ENCODE results near the gene FKBP7. TPM values are rescaled to one million over a fixed set of nuclear protein-coding genes. Genes with fewer than 3 reads are reported as not detected.
A peak's percentile ranks its signal among the peaks of the same experiment; 100 is the strongest.

The FKBP7 gene
- total and polyA plus RNA-seq, 2 of the 13 experiments (the other 11 are each of a cell fraction or from before 2014, with no cell fraction given): 12.4 to 14.8 TPM

GRCh38 chr2:178429336-178429735, 49.1 kb downstream of the FKBP7 start (continued):
- 0 out of 2 replicates have a peak, but pooled peaks have one; percentile 47 for TF ChIP-seq BATF2 (CRISPR knock-in tag; IDR thresholded peaks at IDR 0.05)
- TF ChIP-seq ZNF781 (CRISPR knock-in tag; IDR thresholded peaks at IDR 0.05; ENCODE audit: borderline replicate concordance, not compliant biosample characterization): peak; percentile 20

GRCh38 chr2:178428396-178428806, 50.0 kb downstream of the FKBP7 start:
- intact Hi-C loops (cut with micrococcal nuclease; ENCODE audit: unreplicated experiment): no loop called here
- peak; percentile 67; the same call in 1 of the 2 replicates for TF ChIP-seq CEBPB (IDR thresholded peaks at IDR 0.05; ENCODE audit: borderline replicate concordance, low read depth, low read length)
- no peak for TF ChIP-seq THRA (CRISPR knock-in tag; IDR thresholded peaks at IDR 0.05; ENCODE audit: borderline replicate concordance)
- TF ChIP-seq MAFF (IDR thresholded peaks at IDR 0.05; ENCODE audit: low read depth, low read length): no peak
- TF ChIP-seq SKI (IDR thresholded peaks at IDR 0.05; ENCODE audit: partially characterized antibody): peak; percentile 50
- no peak for TF ChIP-seq ZNF512B (CRISPR knock-in tag; IDR thresholded peaks at IDR 0.05; ENCODE audit: borderline replicate concordance)
- no peak for TF ChIP-seq MEIS2 (CRISPR knock-in tag; IDR thresholded peaks at IDR 0.05)
- no peak for TF ChIP-seq BCL3 (CRISPR knock-in tag; IDR thresholded peaks at IDR 0.05)
- TF ChIP-seq AGO1 (IDR thresholded peaks at IDR 0.05; ENCODE audit: low read depth, low read length, poor library complexity, severe bottlenecking): no peak
- no peak for TF ChIP-seq SCMH1 (CRISPR knock-in tag; IDR thresholded peaks at IDR 0.05; ENCODE audit: borderline replicate concordance)
- no peak for TF ChIP-seq CBX1 (IDR thresholded peaks at IDR 0.05; ENCODE audit: low read depth)
- no peak for TF ChIP-seq NRL (CRISPR knock-in tag; IDR thresholded peaks at IDR 0.05; ENCODE audit: borderline replicate concordance)
- no peak; the same call in 1 of the 2 replicates for TF ChIP-seq BORCS8-MEF2B (CRISPR knock-in tag; IDR thresholded peaks at IDR 0.05)

More at GRCh38 chr2:178428396-178428806, 50.0 kb downstream of the FKBP7 start:
- Histone ChIP-seq H3K27ac (ENCODE audit: extremely low read length, insufficient read depth, low read length) (peak overlapping the region; percentile 75), H3K4me2 (ENCODE audit: low read depth, low read length) (peak overlapping the region; percentile 57), H3K27me3 (ENCODE audit: control insufficient read depth in 1 of 2, insufficient read depth in 2 of 2, low read length in 2 of 2) (no peaks in the 10 kb centered on the region), H2AFZ (ENCODE audit: low read length) (no peak overlapping the region), H3K36me3 (replicated peaks in 1 of 2; ENCODE audit: control insufficient read depth in 1 of 2, insufficient read depth in 2 of 2, low read length in 2 of 2) (peaks cover 0 to 6% of the 10 kb centered on the region in 2 experiments; a peak in 3 of 5 replicates), H3K79me2 (ENCODE audit: insufficient read depth, low read length) (no peaks in the 10 kb centered on the region), H3K9me3 (ENCODE audit: low read length) (peaks cover 7% of the 10 kb centered on the region; the same call in 1 of the 2 replicates), H3K4me3 (replicated peaks in 1 of 3; ENCODE audit: insufficient read depth in 1 of 3, low read depth in 2 of 3, low read length in 3 of 3) (peak overlapping the region in 1 of 3 experiments; percentile 4; a peak in 1 of 6 replicates), H3K9ac (ENCODE audit: insufficient read depth, low read depth, low read length) (peak overlapping the region; percentile 29), H3K4me1 (ENCODE audit: insufficient read depth, low read length) (peaks cover 25% of the 10 kb centered on the region), H4K20me1 (ENCODE audit: insufficient read depth, low read length) (no peaks in the 10 kb centered on the region)
- FAIRE-seq: peak; percentile 92
- peak; percentile 95 for DNase-seq (ENCODE audit: low spot score)
- ChIA-PET POLR2A (interaction anchor here (0.6 to 3.6 kb wide), 10 partner anchors 9 to 51 kb away, joined by 3 to 76 read pairs (median 6); partner anchors contain the start of genes PJVK and PRKRA), CTCF (ENCODE audit: low intra/inter-chr PET ratio, low total read pairs) (no interaction called here)
- 0% methylated on average over 1 of the region's 1 CpG for WGBS (ENCODE audit: low lambda C conversion rate)
- BruUV-seq (replicated peaks): no TSS peak
- in situ Hi-C loops (cut with HindIII; ENCODE audit: extremely low pct_ligation_motif_present, low pct_unique_long_range_greater_than_20kb): no loop called here
- ATAC-seq: peak; percentile 88
